Adrenal gland (tissue), 12 donors: ENCODE data around the gene CCT8. TPM values are rescaled to one million over a fixed set of nuclear protein-coding genes. Genes with fewer than 3 reads are reported as not detected.
A peak's percentile ranks its signal among the peaks of the same experiment; 100 is the strongest.

Experiments
- DNase-seq, 7 donors: peaks; one replicate each; pipeline ENCODE4 v3.0.0-alpha.2; 2019 to 2020
- H3K27ac ChIP-seq, 5 donors: fragments of 200-600 bp; sonication (generic) in 4 of 5; 1 replicate in 3 of 5; 2 replicates in 2 of 5; pipeline versions ENCODE4 v1.5.1 to v1.8.0; 2016 to 2020; ENCODE audit warnings: mild to moderate bottlenecking in 1 of 5
- H3K27me3 ChIP-seq: fragments of 200-600 bp; 2 replicates; pipeline ENCODE4 v1.8.0; 2021
- H3K36me3 ChIP-seq, 2 donors: fragments of 200-600 bp; replicated peaks in 1 of 2; 1 replicate in 1 of 2; 2 replicates in 1 of 2; pipeline versions ENCODE4 v1.5.1 to v1.8.0; 2018 to 2022
- H3K4me1 ChIP-seq, 2 donors: fragments of 200-600 bp; replicated peaks in 1 of 2; 1 replicate in 1 of 2; 2 replicates in 1 of 2; pipeline versions ENCODE4 v1.5.1 to v1.8.0; 2018 to 2021
- H3K4me3 ChIP-seq, 4 donors: fragments of 200-600 bp; sonication (generic) in 3 of 4; one replicate each; pipeline ENCODE4 v1.5.1; 2016 to 2018
- H3K9me3 ChIP-seq, 3 donors: fragments of 200-600 bp; sonication (generic) in 1 of 3; replicated peaks in 1 of 3; 1 replicate in 2 of 3; 2 replicates in 1 of 3; pipeline versions ENCODE4 v1.5.1 to v1.8.0; 2016 to 2021
- POLR2A ChIP-seq, 2 donors: fragments of 450-650 bp; IDR thresholded peaks; one replicate each; pipeline ENCODE4 v1.6.1; 2017; ENCODE audit warnings: antibody characterized with exemption in 2 of 2, mild to moderate bottlenecking in 2 of 2, moderate library complexity in 1 of 2
- WGBS, 4 donors: extraction: QIAGEN DNeasy Blood & Tissue Kit in 2 of 4; methylation state at CpG; one replicate each; pipeline versions ENCODE4 v1.1.5 to v1.1.7; 2013 to 2017; 5-methylcytosine and 5-hydroxymethylcytosine counted together
- intact Hi-C, 2 donors: fragments of 100-400 bp; cut with DNase I; formaldehyde crosslinking; loops; one replicate each; pipeline versions ENCODE4 v1.14.1 to v1.15.0; 2022 to 2023
- polyA plus RNA-seq, 3 donors: library from polyadenylated mRNA; stranded (reverse); fragments of 200-250 nt in 2 of 3; fragments of 350-450 nt in 1 of 3; fragmentation: Illumina TruSeq in 1 of 3; extraction: RNeasy Lipid Tissue Mini Kit (QIAGEN cat#74804) in 1 of 3; gene quantifications; one replicate each; pipeline ENCODE4 v1.2.3, GENCODE V29; 2013 to 2014
- total RNA-seq, 9 donors: library from RNA; depleted of rRNA in 4 of 9; stranded (reverse); fragments of >200 nt in 4 of 9; fragments of 120-200 nt in 1 of 9; fragmentation: NEBNext Ultra II Directional in 1 of 9; extraction: Animal tissue kit (Norgen Biotek cat#: 25700) in 1 of 9; gene quantifications; one replicate each; pipeline versions ENCODE4 v1.1.0 to v1.2.4, GENCODE V29; 2013 to 2023
- TF ChIP-seq, protein P1 (sequence below), 6 experiments: fragments of 450-650 bp in 4 of 6; fragments of 200-600 bp in 2 of 6; sonication (generic) in 1 of 6; IDR thresholded peaks; 1 replicate in 5 of 6; 2 replicates in 1 of 6; pipeline versions ENCODE4 v1.5.1 to v1.8.0; 2016 to 2021; ENCODE audit warnings: antibody characterized with exemption in 6 of 6, mild to moderate bottlenecking in 2 of 6, moderate library complexity in 1 of 6
- donor health status: healthy with polysubstance abuse.
- donor health status: Bipolar disorder and iron deficiency.
- donor health status: DM: yes; HTN: yes; CAD: no.
- donor health status: DM: no; HTN: no; CAD: no.
- donor health status: DM: no; HTN: no; CAD: no.
- donor health status: DM: yes; HTN: yes; CAD: no.

Gene CCT8
- total and polyA plus RNA-seq, 12 donors = 108 to 382 (median 165) TPM

GRCh38 chr21:29082046-29082815 lies 8.8 kb upstream of the CCT8 start:
- WGBS, 4 donors = 90 to 95% (median 94%) methylated on average over 3 of the region's 3 CpGs
- DNase-seq = no peak
- Histone ChIP-seq H3K27ac (no peak overlapping the region), H3K27me3 (no peaks in the 10 kb centered on the region), H3K4me3 (no peak overlapping the region), H3K36me3 (no peaks in the 10 kb centered on the region), H3K4me1 (peaks cover 11 to 31% of the 10 kb centered on the region in 2 donors), H3K9me3 (no peaks in the 10 kb centered on the region)
- intact Hi-C loops = loop anchor here in 1 of 2 donors (10.0 kb wide), 1 partner anchor 293 kb away; no protein-coding TSS in a partner anchor
- TF ChIP-seq, protein P1, sequence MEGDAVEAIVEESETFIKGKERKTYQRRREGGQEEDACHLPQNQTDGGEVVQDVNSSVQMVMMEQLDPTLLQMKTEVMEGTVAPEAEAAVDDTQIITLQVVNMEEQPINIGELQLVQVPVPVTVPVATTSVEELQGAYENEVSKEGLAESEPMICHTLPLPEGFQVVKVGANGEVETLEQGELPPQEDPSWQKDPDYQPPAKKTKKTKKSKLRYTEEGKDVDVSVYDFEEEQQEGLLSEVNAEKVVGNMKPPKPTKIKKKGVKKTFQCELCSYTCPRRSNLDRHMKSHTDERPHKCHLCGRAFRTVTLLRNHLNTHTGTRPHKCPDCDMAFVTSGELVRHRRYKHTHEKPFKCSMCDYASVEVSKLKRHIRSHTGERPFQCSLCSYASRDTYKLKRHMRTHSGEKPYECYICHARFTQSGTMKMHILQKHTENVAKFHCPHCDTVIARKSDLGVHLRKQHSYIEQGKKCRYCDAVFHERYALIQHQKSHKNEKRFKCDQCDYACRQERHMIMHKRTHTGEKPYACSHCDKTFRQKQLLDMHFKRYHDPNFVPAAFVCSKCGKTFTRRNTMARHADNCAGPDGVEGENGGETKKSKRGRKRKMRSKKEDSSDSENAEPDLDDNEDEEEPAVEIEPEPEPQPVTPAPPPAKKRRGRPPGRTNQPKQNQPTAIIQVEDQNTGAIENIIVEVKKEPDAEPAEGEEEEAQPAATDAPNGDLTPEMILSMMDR (IDR thresholded peaks at IDR 0.05) = no peak
- no peak for TF ChIP-seq POLR2A (IDR thresholded peaks at IDR 0.05)

DNA sequence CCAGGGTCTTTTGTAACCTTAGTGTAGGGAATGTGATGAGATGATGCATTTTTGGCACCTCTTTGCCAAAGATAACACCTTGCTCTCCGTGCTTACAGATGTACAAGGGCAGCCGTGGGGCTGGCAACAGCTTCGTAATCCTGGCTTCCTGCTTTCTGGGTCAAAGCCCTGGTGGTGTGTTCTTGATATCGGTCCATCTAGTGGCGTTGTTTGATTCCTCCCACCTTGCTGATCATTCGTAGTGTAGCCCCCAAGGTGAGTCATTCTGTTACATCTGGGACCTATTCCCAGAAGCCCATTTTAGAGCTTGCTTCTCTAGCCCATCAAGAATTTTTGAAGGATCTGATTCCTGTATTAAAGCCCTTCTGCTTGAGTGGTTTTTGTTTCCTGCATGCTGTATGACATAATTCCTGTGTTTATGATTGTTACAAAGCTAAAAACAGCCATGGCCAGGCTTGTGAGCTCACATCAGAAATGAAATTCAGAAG lies 7.0 kb upstream of the CCT8 start:
- WGBS, 4 donors = 21 to 39% (median 28%) methylated on average over 6 of the region's 6 CpGs
- no peaks in the 10 kb centered on the region for H3K27me3 ChIP-seq
- H3K9me3 ChIP-seq = no peaks in the 10 kb centered on the region
- TF ChIP-seq, protein P1 (IDR thresholded peaks at IDR 0.05) = no peak
- no peak for TF ChIP-seq POLR2A (IDR thresholded peaks at IDR 0.05)
- DNase-seq = peak; percentile 31 to 71 (median 54)
- H3K4me1 ChIP-seq = peaks cover 11 to 31% of the 10 kb centered on the region in 2 donors
- no peaks in the 10 kb centered on the region for H3K36me3 ChIP-seq
- intact Hi-C loops = loop anchor here in 1 of 2 donors (10.0 kb wide), 1 partner anchor 294 kb away; no protein-coding TSS in a partner anchor
- H3K27ac ChIP-seq = peak overlapping the region in 4 of 5 donors; percentile 1 to 72 (median 58)
- no peak overlapping the region for H3K4me3 ChIP-seq

GRCh38 chr21:29078869-29079767 lies 5.7 kb upstream of the CCT8 start:
- TF ChIP-seq, protein P1 (IDR thresholded peaks at IDR 0.05) = no peak
- TF ChIP-seq POLR2A (IDR thresholded peaks at IDR 0.05) = no peak
- no peaks in the 10 kb centered on the region for H3K9me3 ChIP-seq
- peaks cover 11 to 34% of the 10 kb centered on the region in 2 donors for H3K4me1 ChIP-seq
- 35 to 45% (median 44%) methylated on average over 8 of the region's 8 CpGs for WGBS, 4 donors
- no peaks in the 10 kb centered on the region for H3K27me3 ChIP-seq
- no peaks in the 10 kb centered on the region for H3K36me3 ChIP-seq
- peak overlapping the region in 3 of 5 donors; percentile 56 to 72 (median 60) for H3K27ac ChIP-seq
- no peak overlapping the region for H3K4me3 ChIP-seq
- peak; percentile 55 to 74 (median 63) for DNase-seq
- intact Hi-C loops = no loop called here

- H3K27me3 ChIP-seq = no peaks in the 10 kb centered on the region
- 37 to 59% (median 45%) methylated on average over 5 to 6 of the region's 6 CpGs for WGBS, 4 donors
- peaks cover 11 to 36% of the 10 kb centered on the region in 2 donors for H3K4me1 ChIP-seq
- peak overlapping the region in 3 of 4 donors; percentile 12 to 52 (median 41) for H3K4me3 ChIP-seq
- peak overlapping the region in 4 of 5 donors; percentile 83 to 88 (median 85) for H3K27ac ChIP-seq
- H3K9me3 ChIP-seq = no peaks in the 10 kb centered on the region
- intact Hi-C loops = no loop called here
- peak in 6 of 7 donors; percentile 33 to 52 (median 43) for DNase-seq
- H3K36me3 ChIP-seq = no peaks in the 10 kb centered on the region
- TF ChIP-seq POLR2A (IDR thresholded peaks at IDR 0.05) = no peak
- TF ChIP-seq, protein P1 (IDR thresholded peaks at IDR 0.05) = no peak
These were observed 4.2 kb upstream of the CCT8 start for GRCh38 chr21:29077651-29078090.
